WTC11 (cell line): ENCODE measurements around the gene BPIFA2.
A peak's percentile ranks its signal among the peaks of the same experiment; 100 is the strongest.

Source experiments
- ATF2 ChIP-seq: sonication (generic); formaldehyde crosslinking; IDR thresholded peaks from 2 replicates; pipeline ENCODE4 v1.8.1; 2022; ENCODE audit warnings: low read depth, missing genetic modification reagents, borderline replicate concordance
- CDX4 ChIP-seq: fragments of 250-450 bp; sonication (Bioruptor Pico); IDR thresholded peaks from 2 replicates; pipeline ENCODE4 v1.9.0; 2021; ENCODE audit warnings: moderate library complexity, mild to moderate bottlenecking, inconsistent platforms, borderline replicate concordance
- CREB1 ChIP-seq: sonication (generic); formaldehyde crosslinking; IDR thresholded peaks from 2 replicates; pipeline ENCODE4 v1.8.0; 2023; ENCODE audit warnings: mild to moderate bottlenecking, missing genetic modification reagents
- CTCF ChIP-seq: fragments of 200-600 bp; IDR thresholded peaks from 2 replicates; pipeline ENCODE4 v1.8.0; 2022; ENCODE audit warnings: antibody characterized with exemption
- E2F4 ChIP-seq: sonication (generic); formaldehyde crosslinking; IDR thresholded peaks from 2 replicates; pipeline ENCODE4 v1.8.1; 2022; ENCODE audit warnings: low read depth, mild to moderate bottlenecking, moderate library complexity, missing genetic modification reagents, borderline replicate concordance
- ESRRA ChIP-seq: sonication (generic); formaldehyde crosslinking; IDR thresholded peaks from 2 replicates; pipeline ENCODE4 v1.8.1; 2022; ENCODE audit warnings: mild to moderate bottlenecking, missing genetic modification reagents, borderline replicate concordance
- MAX ChIP-seq: sonication (generic); formaldehyde crosslinking; IDR thresholded peaks from 2 replicates; pipeline ENCODE4 v1.8.0; 2022; ENCODE audit warnings: mild to moderate bottlenecking, missing genetic modification reagents
- NFE2L1 ChIP-seq: sonication (generic); formaldehyde crosslinking; IDR thresholded peaks from 2 replicates; pipeline ENCODE4 v1.8.1; 2023; ENCODE audit warnings: missing genetic modification reagents
- PRDM15 ChIP-seq: sonication (generic); formaldehyde crosslinking; IDR thresholded peaks from 2 replicates; pipeline ENCODE4 v1.8.0; 2022; ENCODE audit warnings: missing genetic modification reagents
- RELA ChIP-seq: sonication (generic); formaldehyde crosslinking; IDR thresholded peaks from 2 replicates; pipeline ENCODE4 v1.8.1; 2022; ENCODE audit warnings: missing genetic modification reagents, mild to moderate bottlenecking, borderline replicate concordance
- TEAD4 ChIP-seq: sonication (generic); formaldehyde crosslinking; IDR thresholded peaks from 2 replicates; pipeline ENCODE4 v1.8.0; 2022; ENCODE audit warnings: mild to moderate bottlenecking, missing genetic modification reagents
- TP53 ChIP-seq: sonication (generic); formaldehyde crosslinking; IDR thresholded peaks from 2 replicates; pipeline ENCODE4 v1.8.1; 2023; ENCODE audit warnings: mild to moderate bottlenecking, missing genetic modification reagents

GRCh38 chr20:33209789-33210188 lies 41.8 kb downstream of the BPIFA2 start:
- TF ChIP-seq CREB1 (CRISPR knock-in tag), result peak; percentile 71; the same call in 1 of the 2 replicates
- TF ChIP-seq CTCF, result no peak
- peak; percentile 90 for TF ChIP-seq NFE2L1
- no peak for TF ChIP-seq ATF2
- no peak for TF ChIP-seq E2F4 (CRISPR knock-in tag)
- no peak for TF ChIP-seq TP53 (CRISPR knock-in tag)
- no peak for TF ChIP-seq CDX4 (CRISPR knock-in tag)
- TF ChIP-seq PRDM15 (CRISPR knock-in tag), result no peak
- 0 out of 2 replicates have a peak, but pooled peaks have one; percentile 23 for TF ChIP-seq MAX
- no peak for TF ChIP-seq TEAD4 (CRISPR knock-in tag)
- no peak; the same call in 1 of the 2 replicates for TF ChIP-seq ESRRA
- TF ChIP-seq RELA (CRISPR knock-in tag), result no peak
